Fibroblast of the aortic adventitia (primary cell): Measurements from ENCODE around the gene RAB3GAP2. TPM values are rescaled to one million over a fixed set of nuclear protein-coding genes. Genes with fewer than 3 reads are reported as not detected.

Source experiments
- DNase-seq: peaks from one replicate; pipeline ENCODE4 v3.0.0-alpha.2; 2010; ENCODE audit warnings: low read depth
- H3K4me3 ChIP-seq: 2 replicates; pipeline ENCODE4 v1.5.1; 2011; ENCODE audit warnings: low read depth, mild to moderate bottlenecking, control low read depth, low read length, moderate library complexity
- CTCF ChIP-seq: IDR thresholded peaks from 2 replicates; pipeline ENCODE4 v1.5.1; 2011; ENCODE audit warnings: mild to moderate bottlenecking, low read length, control low read depth, inconsistent platforms; ENCODE audit not compliant: insufficient read depth
- total RNA-seq: library from RNA; depleted of rRNA; stranded (reverse); fragments of >200 nt; gene quantifications from 2 replicates; pipeline ENCODE4 v1.2.3, GENCODE V29; 2012; ENCODE audit warnings: low replicate concordance

RAB3GAP2 gene
- total RNA-seq, 1 donor: 39.7 TPM

GRCh38 chr1:220203816-220204215, 68.4 kb downstream of the RAB3GAP2 start:
- TF ChIP-seq CTCF: no peak
- H3K4me3 ChIP-seq: no peak overlapping the region
- no peak for DNase-seq

GRCh38 chr1:220198186-220199005, 73.9 kb downstream of the RAB3GAP2 start:
- no peak for TF ChIP-seq CTCF
- no peak overlapping the region for H3K4me3 ChIP-seq
- DNase-seq: no peak

GRCh38 chr1:220195701-220196100, 76.6 kb downstream of the RAB3GAP2 start:
- no peak overlapping the region for H3K4me3 ChIP-seq
- TF ChIP-seq CTCF: no peak
- no peak for DNase-seq

- TF ChIP-seq CTCF: peak; percentile 49
- DNase-seq: peak; percentile 51
- H3K4me3 ChIP-seq: no peak overlapping the region
Observed at GRCh38 chr1:220189750-220190347, 82.4 kb downstream of the RAB3GAP2 start.

- DNase-seq: no peak
- no peak overlapping the region for H3K4me3 ChIP-seq
- no peak for TF ChIP-seq CTCF
Observed at GRCh38 chr1:220188538-220188937, 83.7 kb downstream of the RAB3GAP2 start.

GRCh38 chr1:220186752-220187151, 85.5 kb downstream of the RAB3GAP2 start:
- no peak for DNase-seq
- TF ChIP-seq CTCF: no peak
- H3K4me3 ChIP-seq: no peak overlapping the region

GRCh38 chr1:220184506-220184905, 87.7 kb downstream of the RAB3GAP2 start:
- no peak for TF ChIP-seq CTCF
- H3K4me3 ChIP-seq: no peak overlapping the region
- DNase-seq: no peak
